HG02763 (cell line): ENCODE data around the gene SELPLG.
A peak's percentile ranks its signal among the peaks of the same experiment; 100 is the strongest.
"Not testable (repeated sequence)": the region's sequence is repeated elsewhere in the genome, so short reads cannot be mapped to it uniquely, and the experiment has no call there.

ENCODE experiments used
- ATAC-seq: cut with Tn5 transposase; IDR thresholded peaks from one replicate; pipeline ENCODE4 v1.9.1; 2021; ENCODE audit warnings: mild to moderate bottlenecking, moderate library complexity; ENCODE audit not compliant: unreplicated experiment

The SELPLG gene

DNA sequence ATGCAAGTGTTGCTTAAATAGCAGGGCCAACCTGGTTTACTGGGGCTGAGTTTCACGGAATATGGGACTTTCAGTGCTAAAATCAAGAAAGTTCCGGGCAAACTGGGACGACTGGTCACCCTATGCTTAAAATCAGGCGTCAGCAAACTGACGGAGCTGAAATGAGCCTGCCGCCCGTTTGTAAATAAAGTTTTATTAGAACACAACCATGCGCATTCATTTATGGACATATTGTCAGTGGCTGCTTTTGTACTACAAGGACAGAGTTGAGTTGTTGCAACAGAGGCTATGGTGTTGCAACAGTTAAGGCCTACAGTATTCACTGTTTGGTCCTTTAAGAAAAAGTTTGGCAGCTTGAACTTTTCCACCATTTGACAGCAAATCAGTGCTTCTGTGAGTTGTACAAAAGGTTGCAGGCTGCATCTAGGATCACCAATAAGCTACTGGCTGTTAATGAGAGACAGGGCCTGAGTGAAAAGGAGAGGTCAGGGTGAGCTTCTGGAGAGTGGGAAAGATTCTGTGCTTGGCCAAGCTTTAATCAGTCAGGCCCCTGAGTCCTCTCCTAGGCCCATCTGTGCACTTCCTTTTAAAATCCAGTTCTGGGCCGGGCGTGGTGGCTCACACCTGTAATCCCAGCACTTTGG is 13.3 kb downstream of the SELPLG start:
- ATAC-seq = no peak

- no peak for ATAC-seq
Observed at GRCh38 chr12:108619369-108620160, 14.1 kb downstream of the SELPLG start.

DNA sequence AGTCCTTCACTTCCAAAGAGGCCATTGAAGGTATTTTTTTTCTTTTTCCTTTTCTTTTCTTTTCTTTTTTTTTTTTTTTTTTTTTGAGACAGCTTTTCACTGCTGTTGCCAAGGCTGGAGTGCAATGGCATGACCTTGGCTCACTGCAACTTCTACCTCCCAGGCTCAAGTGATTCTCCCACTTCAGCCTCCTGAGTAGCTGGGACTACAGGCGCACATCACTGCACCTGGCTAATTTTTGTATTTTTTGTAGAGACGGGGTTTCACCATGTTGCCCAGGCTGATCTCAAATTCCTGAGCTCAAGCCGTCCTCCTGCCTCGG is 14.8 kb downstream of the SELPLG start:
- not testable (repeated sequence) for ATAC-seq

DNA sequence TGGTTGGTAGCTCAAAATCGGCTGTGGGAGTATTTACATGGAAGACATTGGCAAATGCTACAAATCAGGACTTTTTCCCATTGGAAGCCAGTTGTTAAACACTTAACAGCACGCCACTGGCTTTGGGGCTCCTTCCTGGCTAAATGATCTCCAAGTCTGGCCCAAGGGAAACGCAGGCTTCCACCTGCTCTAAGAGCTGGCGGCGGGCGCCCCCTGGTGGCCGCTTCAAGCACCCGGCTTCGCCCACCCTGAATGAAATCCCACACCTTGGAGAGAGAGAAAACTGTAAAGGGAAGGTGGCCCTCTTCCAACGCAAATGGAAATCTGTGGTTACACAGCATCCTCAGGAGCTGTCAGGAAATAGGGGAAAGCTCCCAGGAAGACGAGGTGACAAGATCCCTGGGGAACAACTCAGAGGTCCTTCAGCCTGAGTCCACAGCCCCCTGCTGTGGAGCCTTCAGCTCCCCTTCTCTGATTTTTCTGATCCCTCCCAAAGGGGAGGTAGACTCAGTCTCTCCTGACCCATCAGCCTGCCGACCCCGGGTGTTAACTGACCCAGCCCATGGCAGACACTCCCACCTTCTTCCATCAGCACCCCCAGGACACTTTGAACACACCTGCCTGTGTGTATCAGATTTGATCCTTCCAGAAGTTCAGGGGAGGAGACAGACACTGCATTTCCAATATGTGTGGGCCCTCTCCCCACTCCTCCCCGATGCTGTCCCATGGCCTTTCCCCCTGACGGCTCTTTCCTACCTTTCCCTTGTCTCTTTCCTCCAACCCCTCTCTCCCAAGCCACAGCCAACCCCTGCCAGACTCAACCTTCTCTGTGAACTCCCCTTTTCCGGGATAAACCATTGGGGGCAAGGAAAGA is 15.4 kb downstream of the SELPLG start:
- peak; percentile 41 for ATAC-seq

DNA sequence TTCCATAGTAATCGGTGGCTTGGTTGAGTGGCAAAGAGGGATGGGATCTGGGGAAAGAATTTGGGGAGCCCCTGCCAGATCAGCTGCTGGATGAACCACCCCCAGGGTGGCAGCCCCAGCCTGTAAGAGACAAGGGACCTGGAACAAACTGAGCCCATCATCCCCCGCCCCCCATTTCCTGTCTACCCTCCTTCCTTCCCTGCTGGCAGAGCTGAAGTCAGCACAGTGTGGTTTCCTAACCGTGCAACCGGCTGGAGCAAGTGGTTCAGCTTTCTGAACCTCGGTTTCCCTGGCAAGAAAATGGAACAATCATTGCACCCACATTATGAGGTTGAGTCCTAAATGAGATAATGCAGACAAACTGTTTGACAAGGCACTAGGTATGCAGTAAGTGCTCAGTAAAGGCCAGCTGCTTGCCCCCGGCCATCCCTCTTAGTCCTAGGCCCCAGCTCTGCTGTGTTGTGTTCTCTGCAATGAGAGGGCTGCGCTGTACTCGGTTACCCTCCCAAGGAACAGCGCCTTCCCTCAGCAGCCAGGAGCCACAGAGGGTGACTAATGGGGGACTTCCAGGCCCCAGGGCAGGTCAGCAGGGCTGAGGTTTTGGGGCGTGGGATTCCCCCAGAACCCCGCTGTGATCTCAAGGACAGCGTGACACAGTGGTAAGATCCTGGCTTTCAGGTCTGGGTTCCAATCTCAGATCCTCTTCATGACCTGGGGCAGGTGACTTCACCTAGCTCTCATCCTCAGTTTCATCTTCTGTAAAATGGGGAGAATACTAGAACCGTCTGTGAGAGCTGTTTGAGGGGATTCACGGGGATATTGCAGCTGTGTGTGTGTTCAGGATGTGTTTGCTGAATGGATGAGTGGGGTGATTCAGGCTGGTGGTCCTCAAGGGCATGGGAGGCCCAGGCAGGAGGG is 16.5 kb downstream of the SELPLG start:
- ATAC-seq = peak; percentile 77

- no peak for ATAC-seq
Observed at GRCh38 chr12:108616359-108616758, 17.3 kb downstream of the SELPLG start.

DNA sequence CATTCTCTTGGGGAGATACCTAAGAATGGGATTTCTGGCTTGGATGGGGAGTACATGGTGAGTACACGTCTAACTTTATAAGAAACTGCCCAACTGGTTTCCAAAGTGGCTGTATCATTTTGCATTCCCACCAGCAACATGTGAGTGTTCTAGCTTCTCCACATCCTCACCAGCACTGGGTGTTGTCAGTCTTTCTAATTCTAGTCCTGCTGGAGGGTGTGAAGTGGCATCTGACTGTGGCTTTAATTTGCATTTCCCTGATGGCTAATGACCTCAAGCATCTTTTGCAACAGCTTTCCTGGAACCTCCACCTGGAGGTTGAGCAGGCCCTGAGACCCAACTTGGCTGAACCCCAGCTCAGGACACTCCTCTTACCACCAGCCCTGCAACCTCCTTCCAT is 17.8 kb downstream of the SELPLG start:
- ATAC-seq = no peak

DNA sequence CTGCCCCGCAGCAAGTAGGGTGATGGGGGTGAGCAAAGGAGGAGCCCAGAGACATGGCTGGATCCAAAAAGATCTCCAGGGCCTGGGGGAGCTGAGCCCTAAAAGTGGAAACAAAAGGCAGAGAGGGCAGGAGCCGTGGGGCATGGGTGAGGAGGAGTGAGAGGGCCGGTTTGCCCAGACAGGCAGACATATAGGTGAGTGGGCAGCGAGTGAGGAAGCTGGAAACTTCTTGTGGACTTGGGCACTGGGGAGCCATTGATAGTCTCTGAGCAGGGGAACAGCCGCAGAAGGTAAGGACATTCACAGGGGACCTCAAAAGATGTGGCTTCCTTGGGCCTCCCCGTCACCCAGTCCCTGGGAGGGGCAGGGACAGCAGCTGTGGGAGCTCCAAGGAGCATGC is 19.1 kb downstream of the SELPLG start:
- no peak for ATAC-seq

DNA sequence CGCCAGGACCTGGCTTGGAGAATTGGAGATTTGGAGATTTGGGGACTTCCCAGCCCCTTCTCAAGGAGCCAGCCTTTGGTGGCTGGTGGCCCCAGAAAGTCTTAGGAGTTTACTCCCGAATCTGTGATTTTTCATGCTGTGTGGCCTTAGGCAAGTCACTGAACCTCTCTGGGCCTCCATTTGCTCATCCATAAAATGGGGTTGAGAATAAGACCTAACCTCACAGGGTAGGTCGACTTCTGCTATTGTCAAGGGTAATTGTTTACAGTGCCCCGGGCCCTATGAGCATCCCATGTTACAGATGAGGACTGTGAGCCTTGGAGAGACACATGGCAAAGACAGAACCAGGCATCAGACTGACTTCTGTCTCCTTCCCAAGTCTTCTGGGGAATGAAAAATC is 19.7 kb downstream of the SELPLG start:
- ATAC-seq = no peak

DNA sequence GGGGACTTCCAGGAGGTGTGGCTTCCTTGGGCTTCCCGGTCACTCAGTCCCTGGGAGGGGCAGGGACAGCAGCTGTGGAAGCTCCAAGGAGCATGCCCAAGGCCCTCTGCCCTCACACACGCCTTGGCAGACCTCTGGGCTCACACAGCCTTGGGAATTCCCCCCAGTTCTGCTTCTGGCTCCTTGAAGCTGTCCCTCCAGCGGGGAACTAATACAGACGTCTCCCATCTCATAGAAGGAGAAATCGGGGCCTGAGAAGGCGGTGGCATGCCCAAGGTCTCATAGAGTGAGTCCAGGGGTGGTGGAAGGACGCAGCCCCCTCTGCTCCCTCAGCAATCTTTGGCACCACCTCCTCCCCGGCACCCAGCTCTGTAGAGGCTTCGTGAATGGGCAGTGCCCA is 20.1 kb downstream of the SELPLG start:
- no peak for ATAC-seq

- no peak for ATAC-seq
Observed at GRCh38 chr12:108612788-108613282, 20.9 kb downstream of the SELPLG start.

DNA sequence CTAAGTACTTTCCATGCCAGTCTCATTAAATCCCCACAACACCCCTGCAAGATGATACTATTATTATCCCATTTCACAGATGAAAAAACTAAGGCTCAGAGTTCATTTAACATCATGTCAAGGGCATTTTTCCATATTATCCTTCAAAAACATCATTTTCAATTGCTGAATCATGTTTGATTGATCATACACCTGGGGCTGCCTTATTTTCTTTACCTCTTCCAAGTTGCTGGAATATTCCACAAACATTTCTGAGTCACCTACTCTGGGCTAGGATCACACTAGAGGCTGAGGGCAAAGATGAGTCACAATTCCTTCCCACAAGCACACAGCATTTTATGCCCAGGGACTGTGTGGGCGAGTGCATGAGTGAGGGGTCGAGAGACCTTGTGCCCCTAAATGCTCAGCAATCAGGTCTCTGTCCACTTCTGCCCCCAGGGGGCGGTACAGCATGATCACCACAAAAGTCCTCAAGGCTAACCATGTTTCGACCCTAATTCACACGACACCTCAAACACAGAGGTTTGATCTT is 21.7 kb downstream of the SELPLG start:
- ATAC-seq = no peak

- ATAC-seq = no peak
Observed at GRCh38 chr12:108610856-108611605, 22.7 kb downstream of the SELPLG start.

DNA sequence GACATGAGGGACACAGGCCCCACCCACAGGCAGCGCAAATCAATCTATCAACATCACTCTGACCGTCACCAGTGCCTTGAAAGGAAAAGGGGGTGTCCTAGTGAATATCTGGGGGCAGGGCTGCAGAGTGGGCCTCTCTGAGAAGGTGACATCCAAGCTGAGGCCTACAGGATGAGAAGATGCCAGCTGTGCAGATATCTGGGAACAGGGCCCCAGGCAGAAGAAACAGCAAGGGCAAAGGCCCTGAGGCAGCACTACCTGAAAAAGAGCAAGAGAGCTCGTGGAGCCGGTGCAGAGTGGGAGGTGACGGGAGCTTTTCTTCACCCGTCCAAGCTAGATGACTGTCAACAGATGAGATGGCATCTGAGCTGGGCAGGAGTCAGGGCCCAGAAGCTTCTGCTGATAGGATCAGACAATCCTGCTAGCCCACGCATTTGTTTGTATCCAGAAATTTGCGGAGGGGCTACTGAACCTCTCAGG is 23.3 kb downstream of the SELPLG start:
- ATAC-seq = no peak

GRCh38 chr12:108609537-108610335 is 24.0 kb downstream of the SELPLG start:
- ATAC-seq = no peak

DNA sequence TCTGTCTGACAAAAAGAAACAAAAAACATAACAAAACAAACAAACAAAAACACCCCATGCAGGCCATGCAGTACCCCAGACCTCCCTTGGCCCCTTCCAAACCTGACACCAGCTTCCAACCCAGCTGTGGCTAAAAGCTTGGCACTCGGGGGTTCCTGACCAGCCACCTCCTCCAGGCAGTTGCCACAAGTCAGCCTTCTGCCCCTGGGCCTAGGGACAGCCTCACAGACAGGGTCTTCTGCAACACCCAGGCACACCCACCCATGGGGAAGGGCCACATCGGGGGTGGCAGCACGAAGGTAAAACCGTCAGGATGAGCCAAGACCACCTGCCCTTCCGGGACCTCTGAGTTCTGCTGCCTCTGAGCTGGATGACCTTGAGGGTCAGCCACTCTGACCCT is 25.1 kb downstream of the SELPLG start:
- no peak for ATAC-seq

DNA sequence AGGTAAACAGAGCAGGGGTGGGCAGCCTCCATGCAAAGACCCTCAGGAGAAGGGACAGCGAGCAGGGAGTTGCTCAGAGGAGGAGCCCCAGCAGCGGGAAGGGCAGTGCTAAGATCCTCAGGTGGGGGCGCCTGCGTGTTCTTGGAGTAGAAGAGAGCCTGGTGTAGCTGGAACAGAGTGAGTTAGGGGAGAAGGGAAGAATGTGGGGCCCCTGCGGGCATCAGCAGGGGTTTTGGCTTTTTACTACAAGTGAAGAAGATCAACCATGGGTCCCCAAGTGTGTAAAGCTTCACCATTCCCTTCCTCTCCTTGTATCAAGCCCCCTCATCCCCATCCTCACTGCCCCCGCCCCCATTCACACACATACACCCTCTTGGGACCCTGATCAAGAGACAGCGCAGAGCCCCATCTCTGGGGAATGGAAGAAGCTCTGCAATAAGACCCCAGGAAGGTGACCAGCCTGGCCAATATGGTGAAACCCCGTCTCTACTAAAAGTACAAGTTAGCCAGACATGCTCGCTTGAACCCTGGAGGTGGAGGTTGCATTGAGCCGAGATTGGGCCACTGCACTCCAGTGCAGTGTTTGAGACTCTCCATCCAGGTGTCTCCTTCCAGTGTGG is 25.6 kb downstream of the SELPLG start:
- no peak for ATAC-seq

- no peak for ATAC-seq
Observed at GRCh38 chr12:108606492-108606891, 27.2 kb downstream of the SELPLG start.
